ENCODE results near the gene UBTF.
"Not testable (repeated sequence)": the region's sequence is repeated elsewhere in the genome, so short reads cannot be mapped to it uniquely, and the experiment has no call there.

UBTF gene

DNA sequence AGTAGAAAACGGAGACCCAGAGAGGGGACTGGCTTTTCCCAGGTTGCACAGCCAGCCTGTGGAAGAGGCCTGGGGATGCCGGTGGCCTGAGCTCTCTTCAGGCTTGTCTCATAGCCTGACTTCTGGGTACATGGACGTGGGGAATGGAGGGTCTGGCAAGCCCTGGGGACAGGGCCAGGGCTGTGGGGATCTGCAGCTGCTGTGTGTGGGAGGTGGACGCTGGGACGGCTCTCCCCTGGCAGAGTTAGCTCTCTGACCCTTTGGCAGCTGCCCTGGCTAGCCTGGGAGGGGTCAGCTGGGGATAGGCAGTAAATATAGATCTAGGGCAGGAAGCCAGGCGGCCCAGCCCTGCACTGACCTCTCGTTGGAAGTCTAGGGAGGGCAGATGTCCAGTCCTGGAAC is 28.0 kb upstream of the UBTF start:
- DNase-seq: no peak

- no peak for DNase-seq
Observed at GRCh38 chr17:44241106-44241624, 21.7 kb upstream of the UBTF start.

- DNase-seq: not testable (repeated sequence)
Observed at GRCh38 chr17:44237886-44238285, 18.4 kb upstream of the UBTF start.

DNA sequence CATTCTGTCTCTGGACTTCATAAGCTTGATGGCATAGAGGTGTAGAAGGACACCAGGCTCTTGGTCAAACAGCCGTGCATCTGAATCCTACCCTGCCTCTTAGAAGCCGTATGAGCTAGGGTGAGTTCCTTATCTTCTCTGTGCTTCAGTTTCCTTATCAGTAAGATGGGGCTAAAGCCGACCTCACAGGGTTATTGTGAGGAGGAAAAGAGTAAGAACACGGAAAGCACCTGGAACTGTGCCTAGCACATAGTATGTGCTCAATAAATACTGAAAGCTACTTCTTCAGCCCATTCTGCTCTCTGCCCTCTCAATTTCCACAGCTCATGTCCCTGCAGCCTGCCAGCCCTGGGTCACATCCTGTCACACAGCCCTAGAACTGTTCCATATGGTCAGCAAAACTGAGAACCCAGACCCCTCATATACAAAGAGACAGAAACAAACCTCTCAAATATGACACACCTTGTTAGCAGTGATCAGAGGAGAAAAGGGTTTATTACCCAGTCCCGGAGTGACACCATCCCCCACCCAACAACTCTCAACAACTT is 17.0 kb upstream of the UBTF start:
- DNase-seq: no peak

GRCh38 chr17:44235583-44235936 is 16.1 kb upstream of the UBTF start:
- DNase-seq: no peak

GRCh38 chr17:44233582-44233981 is 14.1 kb upstream of the UBTF start:
- no peak for DNase-seq

DNA sequence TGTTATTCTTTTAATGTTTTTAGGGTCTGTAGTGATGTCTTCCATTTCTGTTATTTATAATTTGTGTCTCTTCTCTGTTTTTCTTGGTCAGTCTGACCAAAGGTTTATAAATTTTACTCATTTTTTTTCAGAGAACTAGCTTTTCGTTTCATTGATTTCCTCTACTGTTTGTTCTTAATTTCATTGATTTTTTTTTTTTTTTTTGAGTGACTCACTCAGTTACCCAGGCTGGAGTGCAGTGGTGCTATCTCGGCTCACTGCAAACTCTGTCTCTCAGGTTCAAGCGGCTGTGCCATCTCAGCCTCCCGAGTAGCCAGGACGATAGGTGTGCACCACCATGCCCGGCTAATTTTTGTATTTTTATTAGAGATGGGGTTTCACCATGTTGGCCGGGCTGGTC is 12.6 kb upstream of the UBTF start:
- DNase-seq: no peak

GRCh38 chr17:44230140-44230539 is 10.7 kb upstream of the UBTF start:
- DNase-seq: no peak

- DNase-seq: no peak
Observed at GRCh38 chr17:44229090-44229489, 9.6 kb upstream of the UBTF start.

DNA sequence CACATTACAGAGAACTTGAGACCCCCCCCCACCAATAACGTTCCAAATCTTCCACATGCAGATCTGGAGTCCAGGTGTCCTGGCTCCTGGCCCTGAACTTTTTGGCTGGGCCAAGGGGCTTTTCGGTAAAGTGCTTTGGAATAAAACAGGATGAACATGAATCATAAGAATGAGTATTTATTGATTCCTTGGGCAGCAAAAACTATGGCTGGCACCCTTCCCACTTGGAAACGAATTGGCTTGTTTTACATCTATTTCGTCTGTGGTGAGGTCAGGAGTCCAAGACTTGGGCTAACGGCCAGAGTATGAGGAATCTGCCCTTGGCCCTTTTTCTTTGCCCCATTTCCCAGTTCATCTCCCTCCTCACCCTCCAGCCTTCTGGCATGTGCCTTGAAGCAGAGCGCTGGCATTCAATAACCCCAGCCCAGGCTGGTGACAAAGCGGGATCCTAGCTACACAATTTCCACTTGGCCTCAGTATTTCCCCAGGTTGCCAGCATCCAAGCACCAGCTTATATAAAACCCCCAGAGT is 4.1 kb upstream of the UBTF start:
- no peak for DNase-seq

GRCh38 chr17:44222112-44222869 is 2.8 kb upstream of the UBTF start:
- DNase-seq: peak; percentile 39

DNA sequence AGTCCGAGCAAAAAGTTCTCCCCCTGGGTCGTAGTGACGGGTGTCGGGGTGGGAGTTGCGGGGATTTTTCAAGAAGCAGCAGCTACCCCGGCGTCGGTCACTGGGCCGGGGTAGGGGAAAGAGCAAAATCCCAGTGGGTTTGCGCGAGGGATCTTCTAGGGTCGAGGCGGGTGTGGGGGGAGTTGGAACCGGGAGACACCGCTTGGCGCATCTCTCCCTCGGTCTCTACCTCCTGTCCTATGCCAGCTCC is 2.3 kb upstream of the UBTF start:
- no peak for DNase-seq

DNA sequence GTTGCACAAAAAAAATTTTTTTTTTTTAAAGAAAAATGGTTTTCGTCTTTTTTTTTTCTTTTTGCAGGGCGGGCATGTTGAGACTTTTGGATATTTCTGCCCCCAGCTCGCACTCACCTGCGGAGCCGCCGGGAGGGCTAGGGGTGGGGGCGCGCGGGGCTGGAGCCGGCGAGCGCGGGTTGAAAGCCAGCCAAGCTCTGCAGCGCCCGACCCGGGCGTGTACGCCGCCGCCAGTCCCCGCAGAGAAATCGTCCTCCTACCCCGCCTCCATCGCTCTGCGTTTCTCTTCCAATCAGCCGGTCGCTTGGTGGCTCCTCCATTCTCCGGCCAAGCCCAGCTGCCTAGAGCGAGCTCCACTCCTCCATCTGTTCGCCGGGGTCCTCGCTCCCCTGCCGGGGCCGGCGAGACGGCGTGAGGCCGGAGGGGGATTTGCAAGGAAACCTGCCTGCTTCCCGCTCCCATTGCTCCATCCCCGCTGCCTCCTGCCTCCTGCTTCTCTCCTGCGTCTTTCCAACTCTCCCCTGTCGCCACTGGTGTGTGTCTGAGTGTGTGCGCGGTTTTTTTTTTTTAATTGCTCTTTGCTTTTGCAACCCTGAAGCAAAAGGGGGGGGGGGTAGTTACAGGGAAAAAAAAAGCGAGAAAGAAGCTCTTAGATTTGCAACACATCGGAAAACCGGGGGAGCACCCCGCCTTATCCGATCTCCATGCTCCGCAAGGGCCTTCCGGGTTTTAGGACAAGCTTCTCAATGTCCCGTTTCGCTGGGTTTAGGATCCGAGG is 1.8 kb upstream of the UBTF start:
- DNase-seq: peak; percentile 45

- DNase-seq: no peak
Observed at GRCh38 chr17:44220213-44221083, 973 bp upstream of the UBTF start.

DNA sequence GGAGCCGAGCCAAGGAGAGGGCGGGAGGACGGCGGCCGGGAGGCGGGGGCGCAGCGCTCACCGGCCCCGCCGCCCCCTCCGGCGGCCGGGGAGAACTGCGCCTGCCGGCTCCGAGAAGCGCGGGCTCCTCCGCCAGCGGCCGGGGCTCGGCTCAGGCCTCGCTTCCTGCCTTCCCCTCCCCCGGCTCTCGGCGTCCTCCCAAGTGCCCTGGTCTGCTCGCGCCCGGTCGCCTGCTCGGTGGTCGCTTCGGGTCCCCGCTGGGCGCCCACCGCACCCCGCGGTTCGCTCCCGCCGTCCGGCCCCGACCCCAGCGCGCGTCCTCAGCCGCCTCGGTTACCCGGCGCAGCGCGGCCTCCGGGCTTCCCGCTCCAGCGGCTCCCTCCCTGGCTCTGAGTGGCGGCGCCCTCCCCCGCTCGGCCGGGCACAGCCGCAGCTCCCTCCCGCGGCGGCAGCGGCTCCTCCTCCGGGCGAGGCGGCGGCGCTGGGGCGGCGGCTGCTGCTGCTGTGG is 313 bp downstream of the UBTF start:
- no peak for DNase-seq

- DNase-seq: peak; percentile 34
Observed at GRCh38 chr17:44218344-44219107, 949 bp downstream of the UBTF start.

- DNase-seq: no peak
Observed at GRCh38 chr17:44217738-44218343, 1.6 kb downstream of the UBTF start.

- no peak for DNase-seq
Observed at GRCh38 chr17:44216694-44217093, 2.8 kb downstream of the UBTF start.

DNA sequence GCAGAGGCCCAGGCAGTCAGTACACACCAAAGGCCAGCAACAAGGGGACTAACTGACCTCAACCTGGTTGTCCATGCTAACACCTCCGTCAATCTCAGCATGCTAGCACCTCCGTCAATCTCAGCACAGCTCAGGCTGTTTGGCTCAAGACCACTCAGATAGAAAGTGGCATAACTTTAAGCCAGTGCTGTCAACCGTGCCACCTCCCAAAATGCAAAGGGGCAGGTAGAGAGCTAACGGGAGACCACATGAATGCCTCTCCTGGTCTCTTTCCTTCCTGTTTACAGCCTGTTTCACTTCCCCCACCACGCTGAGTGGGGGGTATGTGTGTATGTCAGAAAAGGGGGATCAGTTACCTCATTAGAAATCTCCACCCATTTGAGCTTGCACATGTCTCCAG is 3.3 kb downstream of the UBTF start:
- no peak for DNase-seq

DNA sequence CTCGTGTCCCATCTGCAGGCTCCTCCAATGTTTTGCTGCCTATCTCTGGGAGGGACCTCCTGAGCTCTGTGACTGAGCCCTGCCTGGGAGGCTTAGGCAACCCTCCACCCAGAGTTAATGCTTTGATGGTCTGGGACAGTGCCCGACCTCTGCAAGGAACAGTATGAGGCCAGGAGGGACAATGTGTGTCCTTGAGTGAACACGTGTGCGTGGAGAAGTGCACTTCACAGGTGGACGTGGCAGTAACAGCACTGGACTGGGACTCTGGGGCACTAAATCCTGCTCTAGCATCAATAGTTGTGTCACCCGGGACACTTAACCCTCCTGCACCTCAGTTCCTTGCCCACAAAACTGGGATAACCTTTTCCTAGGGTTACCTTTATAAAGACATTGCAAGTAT is 4.6 kb downstream of the UBTF start:
- DNase-seq: no peak

- DNase-seq: no peak
Observed at GRCh38 chr17:44214230-44214494, 5.3 kb downstream of the UBTF start.
